ENCODE data around the gene GSE1.

Gene GSE1

GRCh38 chr16:85570735-85571562, 42.2 kb upstream of the GSE1 start:
- H3K4me1 ChIP-seq (ENCODE audit: insufficient read depth, poor library complexity, severe bottlenecking): no peaks in the 10 kb centered on the region
- DNase-seq (ENCODE audit: low spot score) (no peak), ATAC-seq (ENCODE audit: low read depth) (no peak)
- no peak for TF ChIP-seq CTCF (IDR thresholded peaks at IDR 0.05; ENCODE audit: poor library complexity, severe bottlenecking)
- H3K27ac ChIP-seq (ENCODE audit: poor library complexity, severe bottlenecking): no peak overlapping the region
- H3K9me3 ChIP-seq (ENCODE audit: severe bottlenecking): no peaks in the 10 kb centered on the region
- no peaks in the 10 kb centered on the region for H3K36me3 ChIP-seq (ENCODE audit: low read depth)
- H3K4me3 ChIP-seq (ENCODE audit: severe bottlenecking): no peak overlapping the region
- H3K27me3 ChIP-seq (ENCODE audit: insufficient read depth, poor library complexity, severe bottlenecking): no peaks in the 10 kb centered on the region

GRCh38 chr16:85571563-85571812, 41.6 kb upstream of the GSE1 start:
- H3K27me3 ChIP-seq (ENCODE audit: insufficient read depth, poor library complexity, severe bottlenecking): no peaks in the 10 kb centered on the region
- H3K27ac ChIP-seq (ENCODE audit: poor library complexity, severe bottlenecking): no peak overlapping the region
- no peak for DNase-seq (ENCODE audit: low spot score)
- H3K4me1 ChIP-seq (ENCODE audit: insufficient read depth, poor library complexity, severe bottlenecking): no peaks in the 10 kb centered on the region
- H3K36me3 ChIP-seq (ENCODE audit: low read depth): no peaks in the 10 kb centered on the region
- no peak for ATAC-seq (ENCODE audit: low read depth)
- H3K4me3 ChIP-seq (ENCODE audit: severe bottlenecking): no peak overlapping the region
- no peaks in the 10 kb centered on the region for H3K9me3 ChIP-seq (ENCODE audit: severe bottlenecking)
- TF ChIP-seq CTCF (IDR thresholded peaks at IDR 0.05; ENCODE audit: poor library complexity, severe bottlenecking): no peak

GRCh38 chr16:85571813-85572619, 41.1 kb upstream of the GSE1 start:
- no peaks in the 10 kb centered on the region for H3K36me3 ChIP-seq (ENCODE audit: low read depth)
- no peaks in the 10 kb centered on the region for H3K4me1 ChIP-seq (ENCODE audit: insufficient read depth, poor library complexity, severe bottlenecking)
- DNase-seq (ENCODE audit: low spot score) (no peak), ATAC-seq (ENCODE audit: low read depth) (no peak)
- H3K27me3 ChIP-seq (ENCODE audit: insufficient read depth, poor library complexity, severe bottlenecking): no peaks in the 10 kb centered on the region
- H3K9me3 ChIP-seq (ENCODE audit: severe bottlenecking): no peaks in the 10 kb centered on the region
- TF ChIP-seq CTCF (IDR thresholded peaks at IDR 0.05; ENCODE audit: poor library complexity, severe bottlenecking): no peak
- H3K4me3 ChIP-seq (ENCODE audit: severe bottlenecking): no peak overlapping the region
- H3K27ac ChIP-seq (ENCODE audit: poor library complexity, severe bottlenecking): no peak overlapping the region

- ATAC-seq (ENCODE audit: low read depth): no peak
- no peaks in the 10 kb centered on the region for H3K27me3 ChIP-seq (ENCODE audit: insufficient read depth, poor library complexity, severe bottlenecking)
- H3K4me1 ChIP-seq (ENCODE audit: insufficient read depth, poor library complexity, severe bottlenecking): no peaks in the 10 kb centered on the region
- TF ChIP-seq CTCF (IDR thresholded peaks at IDR 0.05; ENCODE audit: poor library complexity, severe bottlenecking): no peak
- H3K27ac ChIP-seq (ENCODE audit: poor library complexity, severe bottlenecking): no peak overlapping the region
- no peaks in the 10 kb centered on the region for H3K9me3 ChIP-seq (ENCODE audit: severe bottlenecking)
- H3K4me3 ChIP-seq (ENCODE audit: severe bottlenecking): no peak overlapping the region
- no peak for DNase-seq (ENCODE audit: low spot score)
- H3K36me3 ChIP-seq (ENCODE audit: low read depth): no peaks in the 10 kb centered on the region
Observed at GRCh38 chr16:85573045-85573695, 40.0 kb upstream of the GSE1 start.

Measured in RWPE2 (cell line).